Hematopoietic multipotent progenitor cell (in vitro differentiated cells): Measurements from ENCODE around the gene KREMEN1. TPM values are rescaled to one million over a fixed set of nuclear protein-coding genes. Genes with fewer than 3 reads are reported as not detected.
"Not testable (repeated sequence)": the region's sequence is repeated elsewhere in the genome, so short reads cannot be mapped to it uniquely, and the experiment has no call there.

Experiments used
- DNase-seq, 3 donors: peaks; one replicate each; pipeline ENCODE4 v3.0.0-alpha.2; 2011 to 2015; ENCODE audit warnings: low read depth in 2 of 3, low spot score in 2 of 3
- total RNA-seq: library from RNA; depleted of rRNA; stranded (reverse); fragments of >200 nt; gene quantifications from one replicate; pipeline ENCODE4 v1.2.3, GENCODE V29; 2012

Gene KREMEN1
- total RNA-seq, 1 donor: 0.54 TPM

GRCh38 chr22:29096736-29097669 is 24.2 kb downstream of the KREMEN1 start:
- DNase-seq: no peak

DNA sequence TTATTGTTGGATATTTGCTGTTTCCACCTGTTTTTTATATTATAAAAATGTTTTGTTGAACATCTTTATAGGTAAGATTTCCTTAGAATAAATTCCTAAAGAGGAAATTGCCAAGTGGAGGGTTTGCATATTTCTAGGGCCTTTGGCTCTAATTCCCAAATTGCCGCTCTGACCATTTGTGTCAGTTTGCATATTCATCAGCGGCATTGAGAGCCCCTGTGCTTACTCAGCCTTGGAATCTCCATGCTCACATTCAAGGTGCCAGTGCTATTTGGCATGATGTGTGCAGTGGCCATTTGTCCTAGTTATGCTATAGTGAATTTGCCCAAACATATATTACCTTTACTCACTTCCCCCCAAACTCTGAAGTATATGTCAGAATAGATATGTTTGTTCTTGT is 25.5 kb downstream of the KREMEN1 start:
- DNase-seq: no peak

DNA sequence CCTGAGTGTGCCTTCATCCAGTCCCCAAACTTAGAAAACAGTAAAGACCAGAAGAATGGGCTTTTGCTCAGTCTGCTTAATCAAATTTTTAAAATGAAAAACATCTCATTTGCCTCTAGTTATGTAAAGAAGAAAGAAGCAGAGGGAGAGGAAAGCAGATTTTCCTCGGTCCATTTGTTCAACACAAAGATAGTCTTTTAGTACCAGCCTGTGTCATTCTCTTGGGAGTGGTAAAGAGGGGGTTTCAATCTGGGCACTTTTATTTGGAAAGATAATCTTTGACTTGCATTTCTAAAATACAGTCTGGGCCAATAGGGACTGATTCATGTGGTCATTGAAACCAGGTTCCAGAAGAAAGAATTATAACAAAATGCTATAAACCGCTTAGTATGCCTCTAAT is 29.5 kb downstream of the KREMEN1 start:
- no peak for DNase-seq

DNA sequence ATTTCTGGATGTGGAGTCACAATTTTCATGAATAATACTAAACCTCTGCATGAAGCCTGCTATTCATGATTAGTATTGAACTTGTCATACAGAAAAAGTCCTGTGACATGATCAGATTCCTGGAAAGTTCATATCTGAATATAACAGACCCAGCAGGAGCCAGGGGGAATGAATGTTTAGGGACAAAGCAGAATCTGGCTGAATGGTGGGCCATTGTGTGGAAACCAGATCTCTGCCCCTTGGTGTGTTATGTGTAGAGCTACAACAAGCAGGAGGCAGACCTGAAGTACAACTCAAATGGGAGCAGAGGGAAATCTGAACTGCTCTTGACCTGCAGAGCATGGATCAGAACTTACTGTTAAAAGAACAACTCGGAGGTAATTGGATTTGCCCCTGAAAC is 30.3 kb downstream of the KREMEN1 start:
- DNase-seq: no peak

GRCh38 chr22:29105468-29105867 is 32.6 kb downstream of the KREMEN1 start:
- no peak for DNase-seq

DNA sequence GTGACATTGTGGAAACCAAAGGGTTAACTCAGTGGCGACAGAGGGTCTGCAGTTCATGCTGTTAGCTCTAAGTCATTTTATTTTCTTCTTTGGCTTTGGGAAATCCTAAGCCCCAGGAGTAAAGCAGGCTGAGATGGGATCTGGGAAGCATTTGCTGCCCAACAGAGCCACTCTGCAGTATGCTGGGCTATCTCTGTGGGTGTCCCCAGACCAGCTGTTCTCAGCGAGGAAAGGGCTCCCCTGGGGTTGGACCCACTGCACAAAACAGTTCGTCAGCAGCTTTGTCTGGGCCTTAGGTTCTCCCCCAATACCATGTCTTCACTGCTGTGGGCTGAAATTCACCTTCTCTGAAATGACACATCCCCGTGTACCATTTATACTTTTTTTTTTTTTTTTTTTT is 34.0 kb downstream of the KREMEN1 start:
- DNase-seq: no peak

- DNase-seq: no peak
Observed at GRCh38 chr22:29108137-29108536, 35.3 kb downstream of the KREMEN1 start.

GRCh38 chr22:29109822-29110221 is 37.0 kb downstream of the KREMEN1 start:
- no peak for DNase-seq

DNA sequence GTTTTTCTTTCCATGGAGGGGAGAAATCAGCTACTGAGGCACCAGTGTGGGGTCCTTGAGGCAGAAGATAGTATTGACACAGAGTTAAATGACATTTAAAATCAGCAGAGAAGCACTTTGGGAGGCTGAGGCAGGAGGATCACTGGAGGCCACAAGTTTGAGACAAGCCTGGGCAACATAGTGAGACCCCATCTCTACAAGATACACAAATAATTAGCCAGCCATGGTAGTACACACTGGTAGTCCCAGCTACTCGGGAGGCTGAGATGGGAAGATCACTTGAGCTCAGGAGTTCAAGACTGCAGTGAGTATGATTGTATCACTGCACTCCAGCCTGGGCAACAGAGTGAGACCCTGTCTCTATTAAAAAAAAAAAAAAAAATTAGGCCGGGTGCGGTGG is 38.1 kb downstream of the KREMEN1 start:
- DNase-seq: no peak

DNA sequence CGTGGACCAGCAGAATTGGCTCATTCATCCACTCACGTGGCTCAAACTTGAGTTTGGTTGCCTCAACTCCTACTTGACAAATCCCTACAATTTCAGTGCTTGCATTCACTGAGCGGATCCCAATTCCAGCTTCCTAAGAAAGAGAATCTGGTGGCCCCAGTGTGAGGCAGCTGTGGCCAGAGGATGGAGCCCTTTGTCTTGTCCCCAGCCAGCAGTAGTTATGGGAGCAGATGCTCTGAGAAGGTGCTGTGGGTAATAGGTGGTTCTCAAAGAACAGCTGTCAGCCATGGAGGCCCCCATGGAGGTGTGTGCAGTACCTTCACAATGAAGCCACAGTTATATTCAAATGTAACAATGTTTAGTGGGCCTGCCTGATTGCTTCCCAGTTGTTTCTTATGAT is 39.3 kb downstream of the KREMEN1 start:
- DNase-seq: no peak

DNA sequence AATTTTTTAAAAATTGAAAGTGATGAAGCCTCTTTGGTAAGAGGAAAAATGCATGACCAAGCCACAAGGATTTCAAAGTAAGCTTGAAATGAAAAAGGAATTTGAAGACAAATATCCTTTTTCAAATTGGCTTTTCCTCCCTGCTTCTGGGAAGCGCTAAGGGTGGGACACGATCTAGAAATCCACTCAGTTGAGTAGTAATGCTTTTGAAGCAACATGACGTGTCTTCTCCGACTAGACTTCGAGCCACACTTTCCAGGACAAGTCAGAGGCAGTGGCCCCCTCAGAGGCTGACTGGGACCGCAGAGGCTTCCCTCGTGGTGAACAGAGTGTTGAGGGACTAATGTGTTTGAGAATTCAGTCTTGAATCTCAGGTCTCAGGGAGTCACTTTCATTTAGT is 39.8 kb downstream of the KREMEN1 start:
- DNase-seq: no peak

DNA sequence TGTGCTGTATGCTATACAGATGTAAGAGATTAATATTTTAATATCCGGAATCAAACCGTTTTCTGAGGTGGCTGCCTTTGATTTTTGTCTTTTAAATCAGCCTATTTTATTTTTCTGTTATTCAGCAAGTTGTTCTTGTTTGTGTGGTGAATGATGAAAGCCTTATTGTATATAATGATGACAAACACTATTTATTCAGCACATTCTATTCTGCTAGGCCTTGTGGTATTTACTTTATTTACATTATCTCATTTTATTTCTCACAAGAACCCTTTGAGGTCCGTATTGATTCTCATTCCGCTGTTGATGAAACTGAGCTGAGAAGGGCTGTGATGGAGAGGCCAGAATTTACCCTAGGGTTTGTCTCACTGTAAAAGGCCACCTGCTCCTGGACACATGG is 40.5 kb downstream of the KREMEN1 start:
- no peak for DNase-seq

DNA sequence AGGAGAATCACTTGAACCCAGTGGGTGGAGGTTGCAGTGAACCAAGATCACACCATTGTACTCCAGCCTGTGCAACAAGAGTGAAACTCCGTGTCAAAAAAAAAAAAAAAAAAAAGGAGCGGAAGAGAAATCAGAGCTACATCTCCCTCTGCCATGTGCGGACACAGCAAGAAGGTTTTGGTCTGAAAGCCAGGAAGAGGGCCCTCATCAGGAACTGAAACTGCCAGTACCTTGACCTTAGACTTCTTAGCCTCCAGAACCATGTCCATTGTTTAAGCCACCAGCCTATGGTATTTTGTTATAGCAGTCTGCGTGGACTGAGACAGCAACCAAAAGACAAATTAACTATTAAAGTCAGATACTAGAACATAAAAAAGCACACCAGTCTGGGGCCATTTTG is 41.6 kb downstream of the KREMEN1 start:
- no peak for DNase-seq

- DNase-seq: no peak
Observed at GRCh38 chr22:29115682-29116288, 43.0 kb downstream of the KREMEN1 start.

DNA sequence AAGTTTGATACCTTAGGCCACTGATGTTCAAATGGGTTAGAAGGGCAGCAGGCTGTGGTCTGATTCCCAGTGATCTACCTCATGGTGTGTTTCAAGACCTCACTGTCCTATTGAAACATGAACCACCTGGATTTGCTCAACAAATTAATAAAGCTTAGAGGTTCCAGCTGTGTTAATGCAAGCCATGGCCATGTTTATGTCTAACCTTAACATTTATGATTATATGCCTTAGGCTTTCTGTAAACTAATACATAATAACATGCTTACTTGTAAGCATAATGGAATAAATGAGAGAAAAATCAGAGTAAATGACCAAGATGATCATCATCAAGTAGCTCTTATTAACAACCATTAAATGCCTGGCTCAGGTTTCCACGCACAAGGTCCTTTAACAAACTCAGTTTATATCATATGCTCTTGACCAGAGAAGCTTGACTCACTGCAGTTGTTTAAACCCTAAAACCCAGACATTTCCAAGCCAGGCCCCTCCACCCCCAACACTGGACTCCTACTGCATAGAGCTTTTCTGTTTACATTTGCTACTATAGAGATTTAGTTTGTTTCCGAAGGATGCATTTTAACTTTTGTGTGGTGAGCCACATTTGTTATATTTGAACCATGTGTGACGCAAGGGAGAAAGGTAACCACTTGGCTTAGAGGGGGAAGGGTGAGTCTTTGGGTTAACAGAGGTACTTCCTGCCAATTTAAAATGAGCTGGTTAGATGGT is 43.7 kb downstream of the KREMEN1 start:
- DNase-seq: no peak

- DNase-seq: no peak
Observed at GRCh38 chr22:29117799-29118477, 45.1 kb downstream of the KREMEN1 start.

GRCh38 chr22:29120098-29120912 is 47.5 kb downstream of the KREMEN1 start:
- DNase-seq: not testable (repeated sequence)

DNA sequence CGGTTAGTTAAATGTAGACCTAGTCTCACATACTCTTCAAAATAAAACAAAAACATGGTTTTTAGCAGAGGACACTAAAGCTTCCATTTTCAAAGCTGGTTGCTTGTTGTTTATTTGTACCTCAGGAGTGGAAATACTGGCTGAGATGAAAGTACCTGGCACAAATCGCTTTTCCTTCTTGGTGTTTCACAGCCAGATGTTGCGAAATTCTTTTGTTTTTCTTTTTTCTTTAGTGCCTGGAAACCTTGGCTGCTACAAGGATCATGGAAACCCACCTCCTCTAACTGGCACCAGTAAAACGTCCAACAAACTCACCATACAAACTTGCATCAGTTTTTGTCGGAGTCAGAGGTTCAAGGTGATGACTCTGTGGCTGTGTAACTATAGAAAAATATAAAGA is 48.3 kb downstream of the KREMEN1 start:
- DNase-seq: no peak

DNA sequence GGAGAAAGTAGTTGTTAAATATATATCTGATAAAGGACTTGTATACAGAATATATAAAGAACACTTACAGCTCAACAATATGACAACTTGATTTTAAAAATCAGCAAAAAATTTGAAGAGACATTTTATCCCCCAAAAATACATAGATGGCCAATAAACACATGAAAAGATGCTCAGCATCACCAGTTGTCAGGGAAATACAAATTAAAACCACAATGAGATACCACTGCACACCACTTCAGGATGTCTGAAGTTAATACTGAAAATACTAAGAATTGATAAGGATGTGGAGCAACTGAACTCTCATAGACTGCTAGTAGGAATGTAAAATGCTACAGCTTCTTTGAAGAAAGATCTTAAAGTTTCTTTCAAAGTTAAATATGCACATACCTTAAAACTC is 49.2 kb downstream of the KREMEN1 start:
- DNase-seq: peak in 2 of 3 donors; percentile 16 to 51

DNA sequence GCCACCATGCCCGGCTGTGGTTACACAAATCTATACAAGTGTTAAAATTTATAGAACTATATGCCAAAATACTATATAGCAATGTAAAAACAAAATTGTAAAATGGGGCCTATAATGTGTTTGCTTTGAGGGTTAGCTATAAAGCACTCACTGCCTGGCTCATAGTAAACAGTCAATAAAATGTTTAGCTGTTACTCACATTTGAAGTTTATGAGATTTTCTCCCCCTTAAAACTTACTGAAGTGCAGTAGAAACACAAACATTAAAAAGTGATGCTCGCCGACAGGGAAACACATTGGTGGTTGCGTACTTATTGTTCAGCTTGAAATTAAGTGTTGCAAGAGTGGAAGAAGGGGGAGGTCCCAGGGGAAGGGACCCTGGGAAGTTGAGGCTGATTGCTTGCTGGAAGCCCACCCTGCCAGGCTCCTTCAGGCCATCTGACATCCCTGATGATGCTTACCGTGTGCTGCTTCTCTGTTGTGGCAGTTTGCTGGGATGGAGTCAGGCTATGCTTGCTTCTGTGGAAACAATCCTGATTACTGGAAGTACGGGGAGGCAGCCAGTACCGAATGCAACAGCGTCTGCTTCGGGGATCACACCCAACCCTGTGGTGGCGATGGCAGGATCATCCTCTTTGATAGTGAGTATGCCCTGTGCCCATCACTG is 52.1 kb downstream of the KREMEN1 start:
- no peak for DNase-seq
